Urothelium cell line (cell line): ENCODE measurements around the gene YTHDF1.

Source experiments
- DNase-seq: peaks from one replicate; pipeline ENCODE4 v3.0.0; 2011; ENCODE audit warnings: low spot score, mixed read lengths
- FAIRE-seq: peaks from 2 replicates; lab custom pipeline; 2011; peaks lifted over from hg19 to GRCh38; lab: Jason Lieb, UNC

YTHDF1 gene

GRCh38 chr20:63249891-63250290 lies 34.0 kb upstream of the YTHDF1 start:
- peak; percentile 83 for FAIRE-seq

DNA sequence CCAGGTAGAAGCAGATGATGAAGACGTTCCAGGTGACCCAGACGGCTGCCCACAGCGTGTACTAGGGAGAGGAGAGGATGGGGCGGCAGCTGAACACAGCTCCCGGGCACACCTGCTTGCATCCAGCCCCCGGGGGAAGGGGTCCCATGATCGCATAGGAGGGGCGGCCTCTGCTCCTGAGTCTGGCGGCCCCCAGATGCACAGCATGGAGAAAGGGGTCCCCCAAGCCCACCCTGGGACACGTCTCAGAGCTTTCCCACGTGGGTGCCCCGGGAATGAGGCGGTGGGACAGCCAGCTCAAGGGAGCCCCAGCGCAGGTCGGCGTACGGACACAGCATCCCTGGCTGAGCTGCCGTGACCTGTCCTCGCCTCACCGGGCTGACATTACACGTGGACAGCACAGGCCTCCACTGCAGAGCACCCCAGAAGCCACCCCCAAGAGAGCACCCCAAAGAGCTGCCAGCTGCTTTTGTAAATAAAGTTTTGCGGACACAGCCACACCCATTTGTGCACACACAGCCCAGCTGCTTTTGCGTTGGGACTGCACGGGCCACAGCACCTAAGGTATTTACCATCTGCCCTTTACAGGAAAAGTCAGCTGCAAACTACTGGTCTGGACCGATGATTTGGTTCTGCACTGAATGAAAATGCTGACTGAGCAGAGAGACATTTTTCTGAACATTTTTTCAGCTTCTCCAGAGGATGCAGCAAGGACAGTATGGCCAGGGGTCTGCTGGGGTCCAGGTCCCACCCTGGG lies 33.1 kb upstream of the YTHDF1 start:
- FAIRE-seq (peak; percentile 79), DNase-seq (no peak)

More at GRCh38 chr20:63249891-63250290, 34.0 kb upstream of the YTHDF1 start:
- DNase-seq: no peak

DNA sequence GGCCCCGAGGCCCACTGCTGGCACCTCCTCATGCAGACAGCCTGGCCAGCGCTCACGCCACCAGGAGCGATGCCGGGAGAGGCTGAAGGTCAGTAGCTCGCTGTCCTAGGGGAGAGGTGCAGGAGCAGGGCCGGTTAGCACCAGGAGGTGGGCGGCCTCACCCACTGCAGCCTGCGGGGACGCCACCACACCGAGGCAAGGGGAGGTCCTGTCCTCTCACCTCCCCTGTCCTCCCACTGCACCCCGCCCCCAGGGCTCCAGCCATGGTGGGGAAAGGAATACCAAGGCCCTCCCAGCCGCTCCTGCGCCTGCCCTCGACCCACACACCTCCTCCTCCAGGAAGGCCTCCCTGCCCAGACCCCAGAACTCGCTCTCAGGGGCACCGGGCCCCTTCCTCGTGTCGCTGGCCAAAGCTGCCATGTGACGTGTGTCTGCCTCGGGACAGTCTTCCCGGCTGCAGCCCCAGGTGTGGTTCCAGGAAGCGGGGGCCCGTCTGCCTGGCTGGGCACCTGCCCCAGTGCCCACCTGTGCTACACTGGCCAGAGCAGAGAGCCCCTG lies 31.8 kb upstream of the YTHDF1 start:
- DNase-seq (no peak), FAIRE-seq (no peak)

DNA sequence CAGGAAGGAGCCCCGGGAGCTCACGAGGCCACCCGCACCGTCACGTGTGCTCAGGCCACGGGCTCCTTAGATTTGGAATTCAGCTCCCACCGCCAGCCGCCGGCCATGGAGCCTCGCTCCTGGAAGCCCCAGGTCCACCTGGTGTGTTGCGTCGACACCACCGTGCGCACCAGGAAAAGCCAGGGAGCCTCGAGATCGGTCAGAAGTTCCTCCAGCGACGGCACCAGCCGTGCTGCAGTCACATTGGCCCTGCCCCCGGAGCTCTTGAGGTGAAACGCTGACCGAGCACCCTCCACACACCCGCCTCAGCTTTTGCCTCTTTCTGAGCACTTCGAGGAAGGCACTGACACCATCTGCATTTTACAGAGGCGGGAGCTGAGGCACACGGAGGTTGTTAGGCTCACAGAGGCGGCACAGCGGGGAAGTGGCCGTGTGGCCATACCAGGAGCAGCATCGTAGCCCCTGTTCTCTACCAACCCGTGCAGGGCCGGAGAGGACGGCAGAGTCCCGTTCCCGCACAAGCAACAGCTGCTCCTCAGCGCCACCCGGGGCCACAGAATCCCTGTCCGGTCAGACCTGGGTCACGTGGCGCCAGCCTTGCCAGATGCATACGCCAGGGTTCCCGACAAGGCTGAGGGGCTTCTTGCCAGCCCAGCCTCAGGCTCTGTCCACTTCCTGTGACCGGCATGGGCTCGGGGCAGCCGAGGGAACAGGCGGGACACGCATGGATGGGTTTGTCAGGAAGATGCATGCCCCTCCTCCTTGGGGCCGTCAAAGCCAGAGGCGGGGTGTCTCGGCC lies 30.8 kb upstream of the YTHDF1 start:
- no peak for DNase-seq

DNA sequence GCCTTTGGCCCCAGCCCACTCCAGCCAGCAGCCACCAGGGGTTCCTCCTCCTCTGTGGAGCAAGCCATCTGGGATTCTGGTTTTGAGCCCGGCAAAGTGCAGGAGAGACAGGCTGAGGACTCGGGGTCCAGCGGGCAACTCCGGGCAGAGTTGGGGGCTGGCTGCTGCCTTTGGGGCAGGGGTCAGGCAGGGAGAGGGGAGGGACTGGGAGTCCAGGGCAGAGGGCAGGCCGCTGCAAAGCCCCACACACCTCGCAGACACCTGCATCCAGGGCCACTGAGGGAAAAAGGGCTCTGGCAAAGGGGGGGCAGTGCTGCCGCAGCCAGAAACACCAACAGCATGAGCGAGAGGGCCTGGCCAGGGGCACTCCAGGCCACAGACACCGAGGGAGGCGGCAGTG lies 28.5 kb upstream of the YTHDF1 start:
- FAIRE-seq: no peak
- DNase-seq: no peak

More for the DNA sequence above, 30.8 kb upstream of the YTHDF1 start:
- FAIRE-seq: no peak

DNA sequence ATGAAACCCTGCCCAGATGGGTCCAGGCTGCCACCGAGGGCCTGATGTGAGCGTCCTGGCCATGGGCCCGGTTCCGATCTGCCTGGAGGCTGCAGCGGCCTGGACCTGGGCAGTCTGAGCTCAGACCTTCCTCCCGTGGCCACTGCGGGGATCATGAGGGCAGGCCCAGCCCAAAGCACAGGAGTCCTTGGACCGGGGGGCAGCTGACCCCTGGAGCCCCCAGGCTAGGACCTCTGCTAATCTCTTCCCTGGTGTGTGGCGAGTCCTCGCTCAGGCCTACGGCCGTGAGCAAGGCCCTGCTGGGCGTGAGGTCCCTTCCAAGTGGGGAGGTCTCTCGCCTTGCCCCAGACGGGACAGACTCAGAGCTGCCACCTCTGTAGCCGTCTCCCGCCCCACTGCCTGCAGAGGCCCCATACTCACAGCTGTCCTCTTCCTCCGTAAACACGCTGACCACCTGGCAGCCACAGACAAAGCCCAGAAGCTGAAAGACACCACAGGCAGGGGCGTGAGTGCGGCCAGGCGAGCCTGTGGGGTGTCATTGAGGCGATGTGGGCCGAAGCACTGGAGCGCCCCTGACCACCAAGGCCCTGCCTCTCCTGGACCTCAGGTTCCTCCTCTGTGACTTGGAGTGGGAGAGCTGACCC lies 27.8 kb upstream of the YTHDF1 start:
- peak; percentile 62 for FAIRE-seq
- no peak for DNase-seq

DNA sequence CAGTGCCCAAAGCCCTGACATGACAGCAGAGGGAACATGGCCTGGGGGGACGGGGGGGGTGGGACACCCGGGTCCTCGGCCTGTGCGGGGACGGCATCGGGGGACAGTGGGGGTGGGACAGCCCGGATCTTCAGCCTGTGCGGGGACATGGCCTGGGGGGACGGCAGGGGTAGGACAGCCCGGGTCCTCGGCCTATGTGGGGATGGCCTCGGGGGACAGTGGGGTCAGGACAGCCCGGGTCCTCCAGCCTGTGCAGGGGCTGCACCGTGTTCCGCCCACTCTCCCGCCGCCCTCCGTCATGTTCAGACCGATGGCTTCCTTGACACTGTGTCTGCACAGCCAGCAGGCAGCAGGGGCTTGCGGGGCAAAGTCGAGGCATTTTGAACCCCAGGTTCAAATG lies 26.8 kb upstream of the YTHDF1 start:
- FAIRE-seq (no peak), DNase-seq (no peak)

DNA sequence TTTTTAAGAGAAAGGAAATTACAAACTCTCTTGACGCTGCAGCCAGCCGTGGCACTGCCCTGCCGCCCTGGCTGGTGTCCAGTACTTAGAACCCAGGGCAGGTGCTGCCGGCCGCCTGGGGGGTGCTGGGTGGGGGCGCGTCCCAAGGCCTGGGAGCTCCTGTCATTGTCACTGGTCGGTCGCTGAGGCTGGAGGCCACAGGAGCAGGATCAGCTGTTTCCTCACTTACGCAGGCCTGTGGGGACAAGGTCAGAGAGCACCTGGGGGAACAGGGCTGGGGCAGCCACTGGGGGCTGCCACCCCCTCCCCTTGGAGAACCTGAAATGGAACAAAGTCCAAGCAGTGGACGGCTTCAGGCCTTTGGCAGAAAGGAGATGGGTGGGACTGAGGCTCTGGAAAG lies 25.3 kb upstream of the YTHDF1 start:
- FAIRE-seq: no peak
- no peak for DNase-seq

- FAIRE-seq (no peak), DNase-seq (no peak)
Measured at GRCh38 chr20:63240004-63240403, 24.1 kb upstream of the YTHDF1 start.

- DNase-seq (no peak), FAIRE-seq (peak; percentile 53)
Measured at GRCh38 chr20:63239431-63239830, 23.5 kb upstream of the YTHDF1 start.

DNA sequence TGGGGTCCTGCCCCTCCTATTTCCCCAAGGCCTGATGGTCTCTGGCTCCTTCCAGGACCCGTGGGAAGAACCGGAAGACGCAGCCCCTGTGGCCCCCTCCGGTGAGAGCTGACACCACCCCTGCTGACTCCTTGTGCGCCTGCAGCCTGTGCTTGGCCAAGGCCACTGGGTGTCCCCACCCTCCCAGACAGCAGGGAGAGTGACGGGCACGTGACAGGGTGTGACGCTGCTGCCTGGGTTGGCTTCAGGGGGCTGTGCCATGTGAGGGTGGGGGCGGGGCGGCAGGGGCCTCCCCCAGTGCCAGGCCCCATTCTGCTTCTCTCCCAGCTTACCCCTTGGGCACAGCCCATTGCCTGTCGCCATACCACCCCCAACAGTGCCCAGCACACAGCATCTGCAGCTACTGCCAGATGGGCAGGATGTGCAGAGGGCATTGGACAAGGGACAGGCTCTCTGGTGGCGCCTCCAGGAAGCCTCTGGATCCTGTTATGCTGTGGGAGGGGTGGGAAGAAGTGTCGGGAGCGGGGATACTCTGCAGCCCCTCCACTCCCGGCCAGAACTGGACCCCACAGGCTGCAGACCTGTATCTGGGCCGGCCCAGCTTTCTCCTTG lies 22.7 kb upstream of the YTHDF1 start:
- peak; percentile 93 for FAIRE-seq
- DNase-seq: no peak

DNA sequence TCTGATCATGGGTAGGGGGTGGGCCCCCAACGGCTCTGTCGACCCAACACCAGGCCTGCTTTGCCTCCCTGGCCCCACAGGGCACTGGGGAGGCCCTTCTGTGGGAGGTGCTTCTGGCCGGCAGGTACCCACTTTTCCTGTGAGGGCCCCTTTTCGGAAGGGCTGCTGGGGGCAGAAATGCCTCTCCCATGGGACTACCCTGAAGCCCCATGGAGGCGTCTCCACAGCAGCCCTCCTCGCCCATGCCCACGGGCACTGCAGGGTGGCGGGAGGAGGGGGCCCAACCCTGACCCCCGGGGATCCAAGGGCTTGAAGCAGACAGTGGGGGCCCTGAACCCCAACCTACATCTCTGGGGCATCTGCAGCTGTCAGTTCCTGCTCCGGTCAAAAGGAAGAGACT lies 22.1 kb upstream of the YTHDF1 start:
- no peak for DNase-seq
- no peak for FAIRE-seq

DNA sequence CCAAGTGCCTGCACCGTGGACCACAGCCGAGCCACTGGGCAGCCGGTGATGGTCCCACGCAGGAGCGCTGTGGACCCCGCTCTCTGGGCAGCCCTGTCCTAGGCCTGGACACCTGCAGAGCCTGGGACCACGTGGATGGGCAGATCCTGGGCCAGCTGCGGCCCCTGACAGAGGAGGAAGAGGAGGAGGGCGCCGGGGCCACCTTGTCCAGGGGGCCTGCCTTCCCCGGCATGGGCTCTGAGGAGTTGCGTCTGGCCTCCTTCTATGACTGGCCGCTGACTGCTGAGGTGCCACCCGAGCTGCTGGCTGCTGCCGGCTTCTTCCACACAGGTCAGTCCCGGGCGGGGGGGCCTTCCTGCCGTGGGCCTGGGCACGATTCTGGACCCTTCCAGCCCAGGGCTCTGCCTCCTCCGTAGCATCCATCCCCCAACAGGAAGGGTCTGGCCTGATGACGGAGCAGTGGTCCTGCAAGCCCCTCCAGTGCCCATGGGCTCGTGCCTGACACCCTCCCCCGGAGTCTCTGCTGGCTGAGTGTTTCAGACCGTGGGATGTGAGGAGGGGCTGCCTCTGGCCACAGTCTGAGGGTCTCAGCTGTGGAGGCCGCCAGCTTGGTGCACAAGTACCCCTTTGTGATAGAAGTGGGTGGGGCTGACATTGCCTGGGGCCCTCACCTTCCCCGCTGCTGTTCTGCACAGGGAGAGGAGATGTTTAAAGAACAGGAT lies 20.3 kb upstream of the YTHDF1 start:
- FAIRE-seq: peak; percentile 81

DNA sequence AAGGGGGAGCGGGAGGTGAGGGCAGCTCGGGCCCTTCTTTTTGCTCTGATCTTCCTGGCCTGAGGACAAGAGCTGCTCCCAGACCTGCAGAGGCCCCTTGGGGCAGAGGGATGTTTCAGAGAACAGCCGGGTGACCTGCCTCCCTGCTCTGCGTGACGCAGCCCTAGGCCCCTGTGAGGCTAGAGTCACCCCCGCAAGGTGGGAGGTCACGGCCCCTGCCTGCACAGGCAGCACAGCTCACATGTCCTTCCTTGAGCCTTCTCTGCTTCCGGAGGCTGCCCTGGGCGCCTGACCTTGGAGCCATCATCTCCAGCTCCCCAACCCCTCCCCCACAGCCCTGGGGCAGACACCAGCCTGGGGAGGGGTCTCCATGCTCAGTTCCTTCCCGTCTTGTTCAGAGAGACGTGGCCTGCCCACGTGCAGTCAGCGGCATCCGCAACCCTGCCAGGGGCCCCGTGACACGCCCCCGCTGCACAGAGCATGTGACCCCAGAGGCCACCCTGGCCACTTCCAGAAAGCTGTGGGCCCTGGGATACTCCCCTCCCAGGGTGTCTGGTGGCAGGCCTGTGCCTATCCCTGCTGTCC lies 19.6 kb upstream of the YTHDF1 start, which contains the start of gene BIRC7:
Gene BIRC7, plus strand, starts transcription at position 507 of the 585 bp plus-strand sequence. CDS start 192 bp downstream, outside the sequence.
- DNase-seq (no peak), FAIRE-seq (peak; percentile 90)

More for the DNA sequence above, 20.3 kb upstream of the YTHDF1 start:
- no peak for DNase-seq

DNA sequence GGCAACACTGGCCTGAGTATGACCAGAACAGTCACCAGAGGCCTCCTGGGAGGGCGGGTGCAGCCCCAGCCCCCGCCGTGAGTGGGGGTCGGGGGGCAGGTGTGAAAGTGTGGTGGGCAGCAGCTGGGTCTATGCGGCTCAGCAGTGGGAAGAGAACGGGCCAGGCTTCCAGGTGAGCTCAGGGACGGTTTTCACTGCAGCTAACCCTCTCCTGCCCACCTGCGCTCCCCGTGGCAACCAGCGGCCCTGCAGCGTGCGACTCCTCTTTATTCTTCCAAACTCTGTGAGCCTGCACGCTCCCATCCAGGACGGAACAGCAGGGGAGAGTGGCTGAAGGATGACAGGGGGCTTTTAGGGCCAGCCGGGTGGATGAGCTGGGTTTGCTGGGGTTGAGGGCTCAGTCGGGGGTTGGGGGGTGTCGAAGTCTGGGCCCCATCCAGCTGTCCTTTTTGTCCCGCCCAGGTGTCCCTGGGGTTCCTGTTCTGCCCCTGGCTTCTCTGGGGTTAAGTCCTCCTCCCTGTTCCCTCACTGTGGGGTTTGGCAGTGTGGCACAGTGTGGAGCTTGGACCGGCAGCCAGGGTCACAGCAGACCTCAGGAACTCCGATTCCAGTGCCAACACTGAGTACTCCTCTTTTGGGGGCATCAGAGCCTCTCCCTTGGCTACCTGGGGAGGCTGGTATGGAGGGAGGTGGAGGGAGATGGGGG lies 18.9 kb upstream of the YTHDF1 start:
- peak; percentile 81 for FAIRE-seq
- no peak for DNase-seq

DNA sequence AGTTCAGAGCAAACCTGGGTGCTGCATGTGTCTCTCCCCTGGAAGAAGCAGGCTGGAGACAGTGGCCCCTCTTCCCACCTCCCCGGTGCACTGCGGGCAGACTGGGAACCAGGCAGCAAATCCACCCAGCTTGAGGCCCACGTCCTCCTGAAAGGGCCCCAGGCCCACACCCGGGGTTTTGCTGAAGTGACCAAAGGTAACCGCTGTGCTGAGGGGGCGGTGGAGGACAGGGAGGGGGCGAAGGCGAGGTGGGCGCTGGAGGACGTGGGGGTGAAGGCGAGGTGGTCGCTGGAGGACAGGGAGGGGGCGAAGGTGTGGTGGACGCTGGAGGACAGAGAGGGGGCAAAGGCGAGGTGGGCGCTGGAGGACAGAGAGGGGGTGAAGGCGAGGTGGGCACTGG lies 18.0 kb upstream of the YTHDF1 start:
- peak; percentile 92 for FAIRE-seq
- no peak for DNase-seq

DNA sequence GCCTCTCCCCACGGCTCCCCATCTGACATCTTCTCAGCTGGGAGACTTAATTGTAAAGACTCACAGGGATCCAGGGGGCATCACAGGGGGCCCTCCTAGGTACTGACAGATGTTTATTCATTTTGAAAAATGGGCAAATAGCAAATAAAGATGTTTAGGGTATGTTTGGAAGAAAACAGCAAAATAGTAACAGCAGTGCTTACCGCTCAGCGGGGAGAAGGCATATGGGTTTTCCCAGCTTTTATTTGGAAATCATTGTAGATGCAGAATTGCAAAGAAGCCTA lies 17.1 kb upstream of the YTHDF1 start:
- FAIRE-seq: no peak

DNA sequence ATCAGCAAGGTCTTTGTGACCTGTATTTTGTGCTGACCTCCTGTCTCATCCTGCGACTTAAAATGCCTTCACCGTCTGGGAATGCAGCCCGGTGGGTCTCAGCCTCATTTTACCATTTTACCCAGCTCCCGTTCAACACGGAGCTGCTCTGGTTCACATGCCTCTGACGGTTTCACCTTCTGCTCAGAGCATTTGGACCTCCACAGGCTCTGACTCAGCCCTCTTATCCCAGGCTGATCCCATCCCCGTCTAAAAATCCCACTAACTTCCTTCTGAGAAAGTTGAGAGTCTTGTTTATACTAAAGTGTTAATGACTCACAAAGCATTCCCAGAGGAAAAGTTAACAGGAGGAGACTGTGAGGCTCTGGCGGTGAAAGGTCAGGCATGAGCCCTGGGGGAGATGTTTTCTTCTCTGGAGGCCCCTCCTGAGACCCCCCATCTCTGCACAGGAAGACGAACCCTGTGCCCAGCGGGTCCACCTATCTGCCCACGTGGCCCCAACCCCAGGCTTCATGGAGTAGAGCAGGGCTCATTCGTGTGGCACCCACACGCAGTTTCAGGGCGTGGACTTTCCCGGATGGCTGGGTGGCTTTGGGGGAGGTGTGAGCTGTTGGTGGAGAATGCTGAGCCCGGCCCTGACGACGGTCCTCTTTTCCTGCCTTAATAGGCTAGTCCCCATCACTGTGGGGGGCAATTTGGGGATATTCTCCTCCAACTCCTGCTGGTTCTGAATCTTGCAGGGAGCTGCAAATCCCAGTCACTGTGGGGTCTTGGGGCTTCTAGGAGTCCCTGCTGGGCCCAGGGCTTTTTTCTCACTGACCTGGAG lies 16.5 kb upstream of the YTHDF1 start:
- peak; percentile 97 for FAIRE-seq
- DNase-seq: peak; percentile 91

More for the DNA sequence above, 17.1 kb upstream of the YTHDF1 start:
- DNase-seq: no peak
